KOPT-K1 (cell line): ENCODE data around the gene RRAGA.
"Not testable (repeated sequence)": the region's sequence is repeated elsewhere in the genome, so short reads cannot be mapped to it uniquely, and the experiment has no call there.

Experiments used
- H3K27ac ChIP-seq: fragments of 200-600 bp; sonication (generic); 2 replicates; pipeline ENCODE4 v1.5.1; 2016; ENCODE audit warnings: antibody characterized with exemption, mild to moderate bottlenecking, low read depth, low read length; ENCODE audit not compliant: poor library complexity, severe bottlenecking
- H3K36me3 ChIP-seq: fragments of 200-600 bp; sonication (generic); 2 replicates; pipeline ENCODE4 v1.5.1; 2017; ENCODE audit warnings: antibody characterized with exemption, mild to moderate bottlenecking, low read length, moderate library complexity; ENCODE audit not compliant: insufficient read depth
- H3K9me3 ChIP-seq: fragments of 200-600 bp; sonication (generic); 2 replicates; pipeline ENCODE4 v1.5.1; 2017; ENCODE audit warnings: antibody characterized with exemption, low read length, mild to moderate bottlenecking; ENCODE audit not compliant: insufficient read depth, poor library complexity, severe bottlenecking

The RRAGA gene

DNA sequence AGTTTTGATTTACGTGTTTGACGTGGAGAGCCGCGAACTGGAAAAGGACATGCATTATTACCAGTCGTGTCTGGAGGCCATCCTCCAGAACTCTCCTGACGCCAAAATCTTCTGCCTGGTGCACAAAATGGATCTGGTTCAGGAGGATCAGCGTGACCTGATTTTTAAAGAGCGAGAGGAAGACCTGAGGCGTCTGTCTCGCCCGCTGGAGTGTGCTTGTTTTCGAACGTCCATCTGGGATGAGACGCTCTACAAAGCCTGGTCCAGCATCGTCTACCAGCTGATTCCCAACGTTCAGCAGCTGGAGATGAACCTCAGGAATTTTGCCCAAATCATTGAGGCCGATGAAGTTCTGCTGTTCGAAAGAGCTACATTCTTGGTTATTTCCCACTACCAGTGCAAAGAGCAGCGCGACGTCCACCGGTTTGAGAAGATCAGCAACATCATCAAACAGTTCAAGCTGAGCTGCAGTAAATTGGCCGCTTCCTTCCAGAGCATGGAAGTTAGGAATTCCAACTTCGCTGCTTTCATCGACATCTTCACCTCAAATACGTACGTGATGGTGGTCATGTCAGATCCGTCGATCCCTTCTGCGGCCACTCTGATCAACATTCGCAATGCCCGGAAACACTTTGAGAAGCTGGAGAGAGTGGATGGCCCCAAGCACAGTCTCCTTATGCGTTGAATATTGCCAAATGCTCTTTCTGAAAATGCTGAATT, 850 bp downstream of the RRAGA start:
- peak overlapping the region; percentile 89 for H3K27ac ChIP-seq
- no peaks in the 10 kb centered on the region for H3K9me3 ChIP-seq
- peaks cover 6% of the 10 kb centered on the region; the same call in 1 of the 2 replicates for H3K36me3 ChIP-seq

DNA sequence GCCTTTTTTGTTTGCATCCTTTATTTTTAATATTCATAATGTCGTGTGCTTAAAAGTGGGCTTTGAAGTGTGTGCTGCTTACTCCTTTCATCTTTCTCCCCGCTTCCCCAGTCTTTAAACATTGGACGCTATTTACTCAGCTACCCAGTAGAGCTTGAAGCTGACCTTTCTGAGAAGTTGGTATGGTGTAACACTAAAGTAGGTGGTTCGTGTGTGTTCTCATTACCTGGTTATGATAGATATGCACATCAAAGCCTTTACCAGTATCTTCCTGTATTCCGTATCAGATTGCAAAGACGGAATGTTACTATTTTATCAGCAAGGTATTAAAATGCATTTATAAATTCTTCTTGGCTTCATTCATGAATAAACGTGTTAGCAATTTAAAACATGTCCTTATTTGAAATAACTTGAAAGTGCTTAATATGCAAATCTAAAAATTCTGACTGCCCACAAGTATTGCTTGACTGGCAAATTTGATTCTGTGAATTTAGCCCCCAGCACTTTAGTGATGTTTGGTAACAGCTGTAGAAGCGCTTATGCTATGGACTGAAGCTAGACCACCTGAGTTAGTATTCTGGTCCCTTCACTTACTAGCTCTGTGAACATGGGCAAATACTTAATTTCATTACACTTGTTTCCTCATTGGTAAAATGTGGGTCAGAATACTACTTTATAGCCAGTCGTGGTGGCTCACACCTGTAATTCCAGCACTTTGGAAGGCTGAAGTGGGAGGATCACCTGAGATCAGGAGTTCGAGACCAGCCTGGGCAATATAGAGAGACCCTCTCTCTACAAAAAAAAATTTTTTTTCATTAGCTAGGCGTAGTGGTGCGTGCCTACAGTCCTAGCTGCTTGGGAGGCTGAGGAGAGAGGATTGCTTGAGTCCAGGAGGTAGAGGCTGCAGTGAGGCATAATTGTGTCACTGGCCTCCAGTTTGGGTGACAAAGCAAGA, 1.7 kb downstream of the RRAGA start:
- H3K36me3 ChIP-seq = peaks cover 11% of the 10 kb centered on the region
- H3K27ac ChIP-seq = peak overlapping the region; percentile 89
- H3K9me3 ChIP-seq = no peaks in the 10 kb centered on the region

DNA sequence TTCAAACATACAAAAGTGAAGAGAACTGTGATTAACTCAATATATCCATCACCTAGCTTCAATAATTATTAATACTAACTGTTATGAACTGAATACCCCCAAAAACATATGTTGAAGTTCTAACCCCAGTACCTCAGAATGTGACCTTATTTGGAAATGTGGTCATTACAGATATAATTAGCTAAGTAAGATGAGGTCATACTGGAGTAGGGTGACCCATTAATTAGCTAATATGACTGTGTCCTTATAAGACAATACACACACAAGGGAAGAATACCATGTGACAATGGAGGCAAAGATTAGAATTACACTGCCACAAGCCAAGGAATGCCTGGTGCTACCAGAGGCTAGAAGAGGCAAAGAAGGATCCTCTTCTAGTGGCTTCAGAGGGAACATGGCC, 7.8 kb downstream of the RRAGA start:
- Histone ChIP-seq H3K9me3 (no peaks in the 10 kb centered on the region), H3K27ac (no peak overlapping the region), H3K36me3 (peaks cover 72% of the 10 kb centered on the region)

DNA sequence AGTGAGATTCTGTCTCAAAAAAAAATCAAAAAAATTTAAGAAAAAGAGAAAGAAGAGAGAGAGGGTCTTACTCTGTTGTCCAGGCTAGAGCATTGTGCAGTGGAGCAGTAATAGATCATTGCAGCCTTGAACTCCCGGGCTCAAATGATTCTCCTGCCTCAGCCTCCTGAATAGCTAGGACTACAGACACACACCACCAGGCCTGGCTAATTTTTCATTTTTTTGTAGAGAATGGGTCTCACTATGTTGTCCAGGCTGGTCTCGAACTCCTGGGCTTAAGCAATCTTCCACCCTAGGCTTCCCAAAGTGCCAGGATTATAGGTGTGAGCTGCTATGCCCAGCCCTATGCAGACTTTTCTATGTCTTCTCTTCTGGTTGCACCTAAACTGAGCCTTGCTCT, 25.0 kb downstream of the RRAGA start:
- Histone ChIP-seq H3K27ac (no peak overlapping the region), H3K36me3 (peaks cover 100% of the 10 kb centered on the region), H3K9me3 (peaks cover 23% of the 10 kb centered on the region)

- no peak overlapping the region for H3K27ac ChIP-seq
- H3K9me3 ChIP-seq = peaks cover 23% of the 10 kb centered on the region
- peaks cover 100% of the 10 kb centered on the region for H3K36me3 ChIP-seq
These were observed 25.6 kb downstream of the RRAGA start for GRCh38 chr9:19074836-19075235.

GRCh38 chr9:19085295-19085694, 36.1 kb downstream of the RRAGA start:
- H3K36me3 ChIP-seq = peaks cover 99% of the 10 kb centered on the region
- no peaks in the 10 kb centered on the region for H3K9me3 ChIP-seq
- H3K27ac ChIP-seq = no peak overlapping the region

GRCh38 chr9:19087106-19088000, 38.1 kb downstream of the RRAGA start:
- H3K36me3 ChIP-seq = peaks cover 99% of the 10 kb centered on the region
- H3K9me3 ChIP-seq = no peaks in the 10 kb centered on the region
- H3K27ac ChIP-seq = no peak overlapping the region

GRCh38 chr9:19097431-19097830, 48.2 kb downstream of the RRAGA start:
- H3K36me3 ChIP-seq = peaks cover 82% of the 10 kb centered on the region
- H3K9me3 ChIP-seq, H3K27ac ChIP-seq: not testable (repeated sequence)
